Endothelial cell (in vitro differentiated cells): ENCODE measurements around the gene CAPN12. TPM values are rescaled to one million over a fixed set of nuclear protein-coding genes. Genes with fewer than 3 reads are reported as not detected.
A peak's percentile ranks its signal among the peaks of the same experiment; 100 is the strongest.

Experiments
- DNase-seq: peaks from one replicate; pipeline ENCODE4 v3.0.0; 2021; ENCODE audit warnings: low spot score
- H3K27ac Mint-ChIP-seq: one replicate; pipeline ENCODE4 v1.8.0; 2021; ENCODE audit warnings: mixed read lengths, inconsistent platforms; ENCODE audit not compliant: unreplicated experiment
- H3K27me3 Mint-ChIP-seq: one replicate; pipeline ENCODE4 v1.8.0; 2021; ENCODE audit warnings: mild to moderate bottlenecking, moderate library complexity, mixed read lengths, inconsistent platforms; ENCODE audit not compliant: unreplicated experiment
- H3K36me3 Mint-ChIP-seq: one replicate; pipeline ENCODE4 v1.8.0; 2021; ENCODE audit warnings: mild to moderate bottlenecking, low read depth, mixed read lengths, inconsistent platforms; ENCODE audit not compliant: unreplicated experiment
- H3K4me1 Mint-ChIP-seq: one replicate; pipeline ENCODE4 v1.8.0; 2021; ENCODE audit warnings: mild to moderate bottlenecking, mixed read lengths, inconsistent platforms; ENCODE audit not compliant: unreplicated experiment
- H3K4me3 Mint-ChIP-seq: one replicate; pipeline ENCODE4 v1.8.0; 2021; ENCODE audit warnings: mild to moderate bottlenecking, mixed read lengths, inconsistent platforms; ENCODE audit not compliant: unreplicated experiment
- H3K9me3 Mint-ChIP-seq: one replicate; pipeline ENCODE4 v1.8.0; 2021; ENCODE audit warnings: mixed read lengths, inconsistent platforms; ENCODE audit not compliant: unreplicated experiment
- total RNA-seq: library from RNA; stranded (reverse); fragmentation: NEBNext Ultra II Directional; extraction: Animal tissue kit (Norgen Biotek cat#: 25700); gene quantifications from one replicate; pipeline ENCODE4 v1.2.1, GENCODE V29; 2021; ENCODE audit not compliant: unreplicated experiment
- TF ChIP-seq, protein P1 (sequence below): fragments of 200-600 bp; sonication (generic); IDR thresholded peaks from one replicate; pipeline ENCODE4 v1.5.0; 2021; ENCODE audit warnings: antibody characterized with exemption; ENCODE audit not compliant: unreplicated experiment

The CAPN12 gene
- total RNA-seq, 1 donor from 2014 or later: 2.9 TPM

DNA sequence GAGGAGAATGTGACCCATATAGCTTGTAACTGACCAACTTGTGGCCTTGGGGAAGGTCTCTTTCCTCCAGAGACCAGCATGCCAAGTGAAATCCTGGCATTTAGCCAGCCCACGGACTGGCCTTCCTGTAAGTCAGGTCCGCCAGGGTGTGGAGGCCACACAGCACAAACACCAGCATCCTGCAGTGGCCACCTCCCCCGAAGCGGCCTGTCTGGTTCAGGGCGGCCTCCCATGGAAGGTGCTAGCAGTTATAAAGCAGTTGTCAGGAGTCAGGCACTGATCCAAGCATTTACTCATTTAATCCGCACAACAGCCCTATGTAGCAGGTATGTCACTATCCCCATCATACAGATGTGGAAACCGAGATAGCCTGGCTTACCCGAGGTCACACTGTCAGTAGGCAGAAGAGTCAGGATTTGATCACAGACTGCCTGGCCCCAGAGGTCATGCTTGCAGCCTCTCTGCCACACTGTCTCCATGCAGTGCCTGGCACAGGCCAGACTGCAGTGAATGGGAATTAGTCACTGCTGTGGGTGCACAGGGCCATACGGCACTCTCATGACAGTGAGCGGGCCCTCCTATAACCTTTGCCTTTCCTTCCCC, 36.7 kb downstream of the CAPN12 start:
- H3K27me3 Mint-ChIP-seq: peaks cover 39% of the 10 kb centered on the region
- H3K4me3 Mint-ChIP-seq: no peak overlapping the region
- peaks cover 12% of the 10 kb centered on the region for H3K4me1 Mint-ChIP-seq
- no peaks in the 10 kb centered on the region for H3K9me3 Mint-ChIP-seq
- TF ChIP-seq, protein P1, sequence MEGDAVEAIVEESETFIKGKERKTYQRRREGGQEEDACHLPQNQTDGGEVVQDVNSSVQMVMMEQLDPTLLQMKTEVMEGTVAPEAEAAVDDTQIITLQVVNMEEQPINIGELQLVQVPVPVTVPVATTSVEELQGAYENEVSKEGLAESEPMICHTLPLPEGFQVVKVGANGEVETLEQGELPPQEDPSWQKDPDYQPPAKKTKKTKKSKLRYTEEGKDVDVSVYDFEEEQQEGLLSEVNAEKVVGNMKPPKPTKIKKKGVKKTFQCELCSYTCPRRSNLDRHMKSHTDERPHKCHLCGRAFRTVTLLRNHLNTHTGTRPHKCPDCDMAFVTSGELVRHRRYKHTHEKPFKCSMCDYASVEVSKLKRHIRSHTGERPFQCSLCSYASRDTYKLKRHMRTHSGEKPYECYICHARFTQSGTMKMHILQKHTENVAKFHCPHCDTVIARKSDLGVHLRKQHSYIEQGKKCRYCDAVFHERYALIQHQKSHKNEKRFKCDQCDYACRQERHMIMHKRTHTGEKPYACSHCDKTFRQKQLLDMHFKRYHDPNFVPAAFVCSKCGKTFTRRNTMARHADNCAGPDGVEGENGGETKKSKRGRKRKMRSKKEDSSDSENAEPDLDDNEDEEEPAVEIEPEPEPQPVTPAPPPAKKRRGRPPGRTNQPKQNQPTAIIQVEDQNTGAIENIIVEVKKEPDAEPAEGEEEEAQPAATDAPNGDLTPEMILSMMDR: no peak
- H3K36me3 Mint-ChIP-seq: peaks cover 64% of the 10 kb centered on the region
- no peak for DNase-seq
- H3K27ac Mint-ChIP-seq: no peak overlapping the region

DNA sequence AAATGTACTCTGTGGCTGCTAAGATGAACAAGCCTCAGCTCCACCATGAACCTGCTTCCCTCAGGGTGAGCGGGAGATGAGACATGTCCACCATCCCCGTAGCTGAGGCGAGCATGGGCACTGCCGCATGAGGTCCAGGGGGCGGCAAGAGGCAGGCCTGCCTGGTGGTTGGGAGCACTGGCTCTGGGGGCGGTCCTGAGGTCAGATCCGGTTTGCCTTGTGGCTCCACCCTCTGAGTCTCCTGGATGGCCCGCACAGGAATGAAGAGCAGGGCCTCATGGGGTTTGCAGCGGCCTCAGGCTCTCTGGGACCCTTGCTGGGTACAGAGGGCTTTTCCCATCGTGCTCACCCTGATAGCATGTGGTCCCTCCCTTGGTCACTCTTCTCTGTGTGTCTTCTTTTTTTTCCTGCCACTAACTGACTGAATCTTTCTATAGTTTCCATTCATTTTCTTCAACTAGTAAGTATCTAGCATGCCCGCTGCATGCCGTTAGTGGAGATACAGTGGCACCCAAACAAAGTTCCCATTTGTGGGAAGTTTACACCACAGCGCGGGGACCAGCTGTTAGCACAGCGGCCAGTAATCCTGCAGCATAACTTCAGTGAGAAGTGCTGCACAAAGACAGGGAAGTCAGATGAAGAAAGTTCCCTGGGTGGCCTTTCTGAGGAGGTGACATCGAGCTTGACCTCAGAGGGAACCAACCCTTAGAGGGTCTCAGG, 37.3 kb downstream of the CAPN12 start:
- H3K36me3 Mint-ChIP-seq: peaks cover 62% of the 10 kb centered on the region
- H3K9me3 Mint-ChIP-seq: no peaks in the 10 kb centered on the region
- TF ChIP-seq, protein P1: no peak
- peaks cover 39% of the 10 kb centered on the region for H3K27me3 Mint-ChIP-seq
- no peak for DNase-seq
- H3K27ac Mint-ChIP-seq: peak overlapping the region; percentile 42
- peaks cover 12% of the 10 kb centered on the region for H3K4me1 Mint-ChIP-seq
- no peak overlapping the region for H3K4me3 Mint-ChIP-seq

GRCh38 chr19:38705197-38706019, 38.9 kb downstream of the CAPN12 start:
- Mint-ChIP-seq H3K4me1 (peaks cover 16% of the 10 kb centered on the region), H3K27me3 (peaks cover 33% of the 10 kb centered on the region), H3K4me3 (peak overlapping the region; percentile 67), H3K27ac (no peak overlapping the region), H3K9me3 (no peaks in the 10 kb centered on the region), H3K36me3 (peaks cover 54% of the 10 kb centered on the region)
- DNase-seq: no peak
- TF ChIP-seq, protein P1: no peak

GRCh38 chr19:38704488-38705026, 39.7 kb downstream of the CAPN12 start:
- Mint-ChIP-seq H3K36me3 (peaks cover 52% of the 10 kb centered on the region), H3K4me1 (peaks cover 24% of the 10 kb centered on the region), H3K4me3 (peak overlapping the region; percentile 76), H3K27ac (peak overlapping the region; percentile 75), H3K9me3 (no peaks in the 10 kb centered on the region), H3K27me3 (peaks cover 30% of the 10 kb centered on the region)
- no peak for DNase-seq
- TF ChIP-seq, protein P1: no peak
